SU-DHL-6 (cell line): ENCODE measurements around the gene UFM1.

Experiments
- H2AFZ ChIP-seq: fragments of 200-600 bp; sonication (generic); 2 replicates; pipeline ENCODE4 v1.6.1; 2014; ENCODE audit warnings: low read depth, mild to moderate bottlenecking, moderate library complexity, mixed read lengths, antibody characterized with exemption, low read length; ENCODE audit not compliant: severe bottlenecking
- H3F3A ChIP-seq: fragments of 200-600 bp; shearing (Covaris generic); 2 replicates; pipeline ENCODE4 v1.6.0; 2016; ENCODE audit warnings: antibody characterized with exemption, mild to moderate bottlenecking; ENCODE audit not compliant: insufficient read depth
- H3K27ac ChIP-seq: fragments of 200-600 bp; sonication (generic); 2 replicates; pipeline ENCODE4 v1.5.1; 2016; ENCODE audit warnings: low read depth, mild to moderate bottlenecking, low read length, moderate library complexity, mixed read lengths
- H3K27me3 ChIP-seq: fragments of 200-600 bp; sonication (generic), shearing (Covaris generic); 2 replicates; pipeline ENCODE4 v1.6.0; 2014; ENCODE audit warnings: mild to moderate bottlenecking, low read length
- H3K36me3 ChIP-seq: fragments of 200-600 bp; sonication (generic); 2 replicates; pipeline ENCODE4 v1.6.1; 2014; ENCODE audit warnings: mild to moderate bottlenecking, low read length, mixed read lengths
- H3K4me2 ChIP-seq: fragments of 300-600, 200-600 bp; shearing (Covaris generic), sonication (generic); 2 replicates; pipeline ENCODE4 v1.6.0; 2014; ENCODE audit warnings: low read length, low read depth, mild to moderate bottlenecking; ENCODE audit not compliant: poor library complexity, severe bottlenecking
- H3K4me3 ChIP-seq: fragments of 200-600 bp; sonication (generic); 2 replicates; pipeline ENCODE4 v1.5.1; 2014; ENCODE audit warnings: antibody characterized with exemption, low read length, mild to moderate bottlenecking, mixed read lengths; ENCODE audit not compliant: insufficient read depth, poor library complexity, severe bottlenecking
- H3K79me2 ChIP-seq: fragments of 200-600 bp; sonication (generic); 2 replicates; pipeline ENCODE4 v1.6.1; 2014; ENCODE audit warnings: mild to moderate bottlenecking, low read length, moderate library complexity; ENCODE audit not compliant: insufficient read depth
- H3K9ac ChIP-seq: fragments of 200-600 bp; sonication (generic); 2 replicates; pipeline ENCODE4 v1.7.0; 2014; ENCODE audit warnings: mild to moderate bottlenecking, low read length
- H3K9me2 ChIP-seq: fragments of 200-600 bp; sonication (generic); replicated peaks from 2 replicates; pipeline ENCODE4 v1.6.1; 2014; ENCODE audit warnings: low read length; ENCODE audit not compliant: insufficient read depth
- H3K9me3 ChIP-seq: fragments of 200-600 bp; sonication (generic); 2 replicates; pipeline ENCODE4 v1.6.1; 2014; ENCODE audit warnings: low read length, mixed read lengths; ENCODE audit not compliant: insufficient read depth
- H4K20me1 ChIP-seq: fragments of 200-600 bp; sonication (generic); 2 replicates; pipeline ENCODE4 v1.6.1; 2014; ENCODE audit warnings: low read depth, mild to moderate bottlenecking, antibody characterized with exemption, low read length, moderate library complexity, mixed read lengths
- CTCF ChIP-seq: fragments of 200-600 bp; sonication (generic); IDR thresholded peaks from one replicate; pipeline ENCODE4 v1.5.1; 2017; ENCODE audit warnings: antibody characterized with exemption, mild to moderate bottlenecking, low read length, moderate library complexity; ENCODE audit not compliant: insufficient read depth, poor library complexity, severe bottlenecking
- EZH2phosphoT487 ChIP-seq: fragments of 200-600 bp; sonication (generic), shearing (Covaris generic); conservative IDR thresholded peaks from 2 replicates; pipeline ENCODE4 v1.6.1; 2018; ENCODE audit warnings: mild to moderate bottlenecking, antibody characterized with exemption, low read length, moderate library complexity, mixed read lengths

UFM1 gene

GRCh38 chr13:38349390-38350113, at the start of gene UFM1:
Gene UFM1 (plus strand): TSS chr13:38349851. CDS start chr13:38349920, 69 bp downstream.
- no peak for TF ChIP-seq CTCF
- no peak for TF ChIP-seq EZH2phosphoT487
- H3K27me3 ChIP-seq: no peaks in the 10 kb centered on the region
- peaks cover 4% of the 10 kb centered on the region; the same call in 1 of the 2 replicates for H4K20me1 ChIP-seq
- no peaks in the 10 kb centered on the region for H3K9me3 ChIP-seq
- H3F3A ChIP-seq: peaks cover 11% of the 10 kb centered on the region; the same call in 1 of the 2 replicates
- no peaks in the 10 kb centered on the region for H3K9me2 ChIP-seq
- H3K9ac ChIP-seq: peak within 1 kb of the TSS; percentile 73
- peak within 1 kb of the TSS; percentile 94 for H3K4me3 ChIP-seq
- H3K27ac ChIP-seq: peak within 1 kb of the TSS; percentile 75
- H3K4me2 ChIP-seq: peak within 1 kb of the TSS; percentile 91
- peaks cover 31% of the 10 kb centered on the region for H3K79me2 ChIP-seq
- H3K36me3 ChIP-seq: peaks cover 19% of the 10 kb centered on the region; the same call in 1 of the 2 replicates
- H2AFZ ChIP-seq: peak within 1 kb of the TSS; percentile 88

GRCh38 chr13:38301236-38301635, 48.4 kb upstream of the UFM1 start:
- Histone ChIP-seq H3K79me2 (no peaks in the 10 kb centered on the region), H3K27ac (no peak overlapping the region), H2AFZ (no peak overlapping the region), H3K36me3 (no peaks in the 10 kb centered on the region), H3K4me2 (no peak overlapping the region), H3F3A (no peaks in the 10 kb centered on the region), H3K4me3 (no peak overlapping the region), H4K20me1 (no peaks in the 10 kb centered on the region), H3K9me2 (no peaks in the 10 kb centered on the region), H3K9me3 (no peaks in the 10 kb centered on the region), H3K9ac (no peak overlapping the region), H3K27me3 (no peaks in the 10 kb centered on the region)
- TF ChIP-seq EZH2phosphoT487: no peak
- no peak for TF ChIP-seq CTCF

GRCh38 chr13:38303816-38304320, 45.8 kb upstream of the UFM1 start:
- H3K9me2 ChIP-seq: no peaks in the 10 kb centered on the region
- H4K20me1 ChIP-seq: no peaks in the 10 kb centered on the region
- H3K9ac ChIP-seq: no peak overlapping the region
- TF ChIP-seq EZH2phosphoT487 (no peak), CTCF (no peak)
- H3K27me3 ChIP-seq: no peaks in the 10 kb centered on the region
- H3K36me3 ChIP-seq: no peaks in the 10 kb centered on the region
- no peak overlapping the region for H2AFZ ChIP-seq
- no peaks in the 10 kb centered on the region for H3K9me3 ChIP-seq
- H3K4me3 ChIP-seq: no peak overlapping the region
- no peak overlapping the region for H3K27ac ChIP-seq
- H3F3A ChIP-seq: no peaks in the 10 kb centered on the region
- H3K79me2 ChIP-seq: no peaks in the 10 kb centered on the region
- no peak overlapping the region for H3K4me2 ChIP-seq
